ENCODE data around the gene CFAP107.
"Not testable (repeated sequence)": the region's sequence is repeated elsewhere in the genome, so short reads cannot be mapped to it uniquely, and the experiment has no call there.

CFAP107 gene

DNA sequence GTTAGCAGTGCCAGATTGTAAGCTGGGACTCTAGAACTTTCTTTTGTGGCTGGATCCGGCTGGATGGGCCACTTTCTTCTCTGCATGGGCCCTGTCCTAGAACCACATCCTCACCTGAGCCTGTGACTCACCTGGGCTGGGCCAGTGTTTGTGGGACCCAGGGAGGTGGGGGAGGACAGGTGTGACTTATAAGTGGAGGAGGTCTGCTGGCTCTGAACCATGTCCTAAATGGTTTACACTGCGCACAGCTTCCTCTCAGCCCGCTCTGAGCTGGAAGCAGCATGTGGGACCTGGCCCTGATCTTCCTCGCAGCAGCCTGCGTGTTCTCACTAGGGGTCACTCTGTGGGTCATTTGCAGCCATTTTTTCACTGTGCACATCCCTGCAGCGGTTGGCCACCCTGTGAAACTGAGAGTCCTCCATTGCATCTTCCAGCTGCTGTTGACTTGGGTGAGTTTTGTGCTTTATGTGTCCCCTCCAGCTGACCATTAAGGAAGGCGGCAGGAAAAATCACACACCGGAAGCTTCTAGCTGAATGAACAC, 30.0 kb upstream of the CFAP107 start, which contains the start of gene AADACL3:
Gene AADACL3, plus strand, starts transcription at position 215 of the 542 bp plus-strand sequence. Its CDS starts 67 bp downstream, at position 282.
- H3K4me3 ChIP-seq (ENCODE audit: low read depth, low read length): no peak within 1 kb of the TSS
- in situ Hi-C loops (cut with HindIII; ENCODE audit: low sequenced_read_pairs): no loop called here
- TF ChIP-seq, protein P1, sequence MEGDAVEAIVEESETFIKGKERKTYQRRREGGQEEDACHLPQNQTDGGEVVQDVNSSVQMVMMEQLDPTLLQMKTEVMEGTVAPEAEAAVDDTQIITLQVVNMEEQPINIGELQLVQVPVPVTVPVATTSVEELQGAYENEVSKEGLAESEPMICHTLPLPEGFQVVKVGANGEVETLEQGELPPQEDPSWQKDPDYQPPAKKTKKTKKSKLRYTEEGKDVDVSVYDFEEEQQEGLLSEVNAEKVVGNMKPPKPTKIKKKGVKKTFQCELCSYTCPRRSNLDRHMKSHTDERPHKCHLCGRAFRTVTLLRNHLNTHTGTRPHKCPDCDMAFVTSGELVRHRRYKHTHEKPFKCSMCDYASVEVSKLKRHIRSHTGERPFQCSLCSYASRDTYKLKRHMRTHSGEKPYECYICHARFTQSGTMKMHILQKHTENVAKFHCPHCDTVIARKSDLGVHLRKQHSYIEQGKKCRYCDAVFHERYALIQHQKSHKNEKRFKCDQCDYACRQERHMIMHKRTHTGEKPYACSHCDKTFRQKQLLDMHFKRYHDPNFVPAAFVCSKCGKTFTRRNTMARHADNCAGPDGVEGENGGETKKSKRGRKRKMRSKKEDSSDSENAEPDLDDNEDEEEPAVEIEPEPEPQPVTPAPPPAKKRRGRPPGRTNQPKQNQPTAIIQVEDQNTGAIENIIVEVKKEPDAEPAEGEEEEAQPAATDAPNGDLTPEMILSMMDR (IDR thresholded peaks at IDR 0.05; ENCODE audit: low read depth, low read length, missing control alignments): no peak
- no peak for DNase-seq (ENCODE audit: low read depth)

DNA sequence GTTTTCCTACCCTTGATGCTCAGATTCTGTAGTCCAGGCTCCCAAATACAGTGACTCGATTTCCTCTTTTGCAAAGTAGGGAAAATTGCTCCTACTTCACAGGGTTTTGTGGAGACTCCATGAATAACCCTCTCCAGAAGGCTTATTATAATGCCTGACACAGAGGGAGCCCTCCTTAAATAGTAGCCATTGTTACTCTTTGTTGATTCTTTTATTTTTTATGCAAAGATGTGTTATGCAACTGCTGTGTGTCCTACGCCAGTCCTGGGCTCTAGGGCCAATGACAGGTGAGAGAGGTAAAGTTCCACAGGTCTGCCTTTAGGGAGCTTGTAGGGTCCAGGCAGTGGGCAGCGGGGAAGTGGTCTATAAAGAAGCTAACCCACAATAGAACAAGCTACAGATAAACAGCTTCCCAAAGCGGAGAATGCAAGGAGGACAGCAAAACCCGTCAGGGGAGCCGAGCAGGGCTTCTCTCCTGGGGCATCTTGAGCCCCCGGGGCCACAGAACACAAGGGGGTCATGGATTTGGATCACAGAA, 28.6 kb upstream of the CFAP107 start:
- no peak for DNase-seq (ENCODE audit: low read depth)
- in situ Hi-C loops (cut with HindIII; ENCODE audit: low sequenced_read_pairs): no loop called here
- TF ChIP-seq, protein P1 (IDR thresholded peaks at IDR 0.05; ENCODE audit: low read depth, low read length, missing control alignments): no peak
- no peak overlapping the region for H3K4me3 ChIP-seq (ENCODE audit: low read depth, low read length)

DNA sequence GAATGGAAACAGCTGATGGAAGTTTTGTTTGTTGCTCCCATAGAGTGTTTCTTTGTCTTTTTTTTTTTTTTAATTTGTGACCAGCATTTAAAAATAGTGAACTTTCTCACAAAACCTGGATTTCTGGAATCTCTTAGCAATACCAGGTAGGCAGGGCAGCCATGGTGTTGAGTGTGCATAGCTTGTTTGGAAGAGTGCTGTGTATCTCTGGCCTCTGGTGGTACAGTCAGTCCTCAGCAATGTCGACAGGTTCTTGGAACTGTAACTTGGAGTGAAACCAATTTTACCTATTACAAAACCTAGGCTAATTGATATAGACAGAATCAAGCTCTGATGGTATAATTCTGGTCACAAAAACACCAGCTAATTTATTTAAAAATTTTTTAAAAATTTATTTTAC, 23.4 kb upstream of the CFAP107 start:
- H3K4me3 ChIP-seq (ENCODE audit: low read depth, low read length): no peak overlapping the region
- TF ChIP-seq, protein P1 (IDR thresholded peaks at IDR 0.05; ENCODE audit: low read depth, low read length, missing control alignments): no peak
- DNase-seq (ENCODE audit: low read depth): no peak
- in situ Hi-C loops (cut with HindIII; ENCODE audit: low sequenced_read_pairs): no loop called here

DNA sequence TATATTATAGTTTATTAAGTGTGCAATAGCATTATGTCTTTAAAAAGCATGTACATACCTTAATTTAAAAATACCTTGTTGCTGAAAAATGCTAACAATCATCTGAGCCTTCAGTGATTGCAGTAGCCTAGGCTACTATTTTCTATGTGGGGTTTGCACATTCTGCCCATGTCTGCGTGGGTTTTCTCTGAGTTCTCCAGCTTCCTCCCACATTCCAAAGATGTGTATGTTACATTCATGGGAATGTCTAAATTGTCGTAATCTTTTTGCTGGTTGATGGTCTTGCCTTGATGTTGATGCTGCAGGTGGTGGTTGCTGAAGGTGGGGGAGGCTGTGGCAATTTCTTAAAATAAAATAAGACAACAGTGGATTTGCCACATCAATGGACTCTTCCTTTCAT, 17.6 kb upstream of the CFAP107 start:
- in situ Hi-C loops (cut with HindIII; ENCODE audit: low sequenced_read_pairs): no loop called here
- TF ChIP-seq, protein P1 (IDR thresholded peaks at IDR 0.05; ENCODE audit: low read depth, low read length, missing control alignments): no peak
- no peak overlapping the region for H3K4me3 ChIP-seq (ENCODE audit: low read depth, low read length)
- DNase-seq (ENCODE audit: low read depth): no peak

DNA sequence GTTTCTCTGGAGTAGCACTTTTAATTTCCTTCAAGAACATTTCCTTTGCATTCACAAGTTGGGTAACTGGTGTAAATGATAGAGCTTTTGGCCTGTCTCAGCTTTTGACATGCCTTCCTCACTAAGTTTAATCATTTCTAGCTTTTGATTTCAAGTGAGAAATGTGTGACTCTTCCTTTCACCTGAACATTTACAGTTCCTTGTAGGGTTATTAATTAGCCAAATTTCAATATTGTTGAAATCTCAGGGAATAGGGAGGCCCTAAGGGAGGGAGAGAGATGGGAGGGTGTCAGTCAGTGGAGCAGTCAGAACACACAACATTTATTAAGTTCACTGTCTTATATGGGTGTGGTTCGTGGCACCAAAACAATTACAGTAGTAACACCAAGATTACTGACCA, 15.8 kb upstream of the CFAP107 start:
- no peak overlapping the region for H3K4me3 ChIP-seq (ENCODE audit: low read depth, low read length)
- no peak for DNase-seq (ENCODE audit: low read depth)
- in situ Hi-C loops (cut with HindIII; ENCODE audit: low sequenced_read_pairs): no loop called here
- TF ChIP-seq, protein P1 (IDR thresholded peaks at IDR 0.05; ENCODE audit: low read depth, low read length, missing control alignments): no peak

DNA sequence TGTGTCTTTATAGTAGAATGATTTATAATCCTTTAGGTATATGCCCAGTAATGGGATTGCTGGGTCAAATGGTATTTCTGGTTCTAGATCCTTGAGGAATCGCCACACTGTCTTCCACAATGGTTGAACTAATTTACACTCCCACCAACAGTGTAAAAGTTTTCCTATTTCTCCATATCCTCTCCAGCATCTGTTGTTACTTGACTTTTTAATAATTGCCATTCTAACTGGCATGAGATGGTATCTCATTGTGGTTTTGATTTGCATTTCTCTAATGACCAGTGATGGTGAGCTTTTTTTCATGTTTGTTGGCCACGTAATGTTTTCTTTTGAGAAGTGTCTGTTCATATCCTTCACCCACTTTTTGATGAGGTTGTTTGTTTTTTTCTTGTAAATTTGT, 14.9 kb upstream of the CFAP107 start:
- DNase-seq (ENCODE audit: low read depth); in situ Hi-C loops (cut with HindIII; ENCODE audit: low sequenced_read_pairs): not testable (repeated sequence)

DNA sequence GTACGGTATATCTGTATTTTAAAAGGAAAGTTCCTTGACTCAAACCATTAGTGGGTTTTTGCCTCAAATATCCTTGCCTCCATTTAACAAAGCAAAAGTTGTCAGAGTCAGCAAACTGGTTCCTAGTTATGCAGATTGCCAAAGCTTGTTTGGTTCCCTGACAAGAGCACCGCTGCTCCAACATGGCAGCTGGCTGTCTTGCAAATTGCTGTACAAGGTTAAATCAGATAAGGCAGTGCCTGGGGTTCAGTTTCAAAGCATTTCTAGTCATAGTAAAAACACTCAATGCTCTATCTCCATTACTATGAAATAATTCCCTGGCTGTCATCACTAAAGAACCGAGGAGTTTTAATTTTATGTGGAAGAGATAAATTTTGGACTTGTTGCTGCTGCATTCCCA, 11.3 kb upstream of the CFAP107 start:
- in situ Hi-C loops (cut with HindIII; ENCODE audit: low sequenced_read_pairs): no loop called here
- TF ChIP-seq, protein P1 (IDR thresholded peaks at IDR 0.05; ENCODE audit: low read depth, low read length, missing control alignments): no peak
- H3K4me3 ChIP-seq (ENCODE audit: low read depth, low read length): no peak overlapping the region
- no peak for DNase-seq (ENCODE audit: low read depth)

More for the DNA sequence above, 14.9 kb upstream of the CFAP107 start:
- not testable (repeated sequence) for H3K4me3 ChIP-seq (ENCODE audit: low read depth, low read length)

Measured in astrocyte of the cerebellum (primary cell).